EL (cell line): ENCODE data around the gene BTNL2.

Source experiments
- DNase-seq: peaks from one replicate; pipeline ENCODE4 v3.0.0-alpha.2; 2016

Gene BTNL2

GRCh38 chr6:32413427-32414047 lies 6.6 kb upstream of the BTNL2 start:
- peak; percentile 71 for DNase-seq

- no peak for DNase-seq
These were observed 4.8 kb upstream of the BTNL2 start for GRCh38 chr6:32411566-32412327.

GRCh38 chr6:32410906-32411305 lies 3.9 kb upstream of the BTNL2 start:
- no peak for DNase-seq

GRCh38 chr6:32406197-32406596 lies 784 bp downstream of the BTNL2 start:
- no peak for DNase-seq

- DNase-seq: no peak
These were observed 1.3 kb downstream of the BTNL2 start for GRCh38 chr6:32405656-32406055.

- no peak for DNase-seq
These were observed 4.2 kb downstream of the BTNL2 start for GRCh38 chr6:32402812-32403211.

- DNase-seq: no peak
These were observed 5.6 kb downstream of the BTNL2 start for GRCh38 chr6:32401284-32401963.

- no peak for DNase-seq
These were observed 9.6 kb downstream of the BTNL2 start for GRCh38 chr6:32397252-32397920.

GRCh38 chr6:32396028-32396427 lies 11.0 kb downstream of the BTNL2 start:
- DNase-seq: no peak

GRCh38 chr6:32393665-32394420 lies 13.1 kb downstream of the BTNL2 start:
- no peak for DNase-seq

- no peak for DNase-seq
These were observed 15.5 kb downstream of the BTNL2 start for GRCh38 chr6:32391505-32391904.

- no peak for DNase-seq
These were observed 19.2 kb downstream of the BTNL2 start for GRCh38 chr6:32387589-32388340.

GRCh38 chr6:32386040-32386439 lies 20.9 kb downstream of the BTNL2 start:
- no peak for DNase-seq

GRCh38 chr6:32382757-32383420 lies 24.1 kb downstream of the BTNL2 start:
- no peak for DNase-seq

- DNase-seq: no peak
These were observed 27.4 kb downstream of the BTNL2 start for GRCh38 chr6:32379545-32379944.

- DNase-seq: no peak
These were observed 31.0 kb downstream of the BTNL2 start for GRCh38 chr6:32375739-32376529.

GRCh38 chr6:32371803-32372202 lies 35.2 kb downstream of the BTNL2 start, which contains the start of gene TSBP1:
TSBP1 (minus strand) TSS chr6:32371903; CDS start chr6:32371706, 197 bp downstream.
- DNase-seq: no peak

- peak; percentile 30 for DNase-seq
These were observed 35.8 kb downstream of the BTNL2 start for GRCh38 chr6:32371229-32371628.

- DNase-seq: peak; percentile 24
These were observed 36.5 kb downstream of the BTNL2 start for GRCh38 chr6:32370505-32370904.

- peak; percentile 89 for DNase-seq
These were observed 37.3 kb downstream of the BTNL2 start for GRCh38 chr6:32369660-32370059.
